NB4 (cell line): ENCODE measurements around the gene TNP2.
A peak's percentile ranks its signal among the peaks of the same experiment; 100 is the strongest.

Source experiments
- CTCF ChIP-seq: IDR thresholded peaks from one replicate; pipeline ENCODE4 v1.5.1; 2012; ENCODE audit warnings: low read depth, low read length
- MAX ChIP-seq: IDR thresholded peaks from 2 replicates; pipeline ENCODE4 v1.6.1; 2011; ENCODE audit warnings: low read depth, low read length
- MYC ChIP-seq: IDR thresholded peaks from 2 replicates; pipeline ENCODE4 v1.6.1; 2011; ENCODE audit warnings: low read depth, low read length
- POLR2A ChIP-seq: IDR thresholded peaks from 2 replicates; pipeline ENCODE4 v1.6.1; 2011; ENCODE audit warnings: mild to moderate bottlenecking; ENCODE audit not compliant: insufficient read length; ENCODE audit errors: extremely low read depth

- peak; percentile 28; the same call in 1 of the 2 replicates for TF ChIP-seq MAX
- no peak for TF ChIP-seq CTCF
- TF ChIP-seq POLR2A = no peak
- no peak for TF ChIP-seq MYC
Observed at GRCh38 chr16:11224894-11225676, 44.0 kb downstream of the TNP2 start.
